ENCODE results near the gene TSPAN18. TPM values are rescaled to one million over a fixed set of nuclear protein-coding genes. Genes with fewer than 3 reads are reported as not detected.

TSPAN18 gene
- total RNA-seq, 4 donors from 2014 or later: 2.1 to 9.1 (median 2.5) TPM

DNA sequence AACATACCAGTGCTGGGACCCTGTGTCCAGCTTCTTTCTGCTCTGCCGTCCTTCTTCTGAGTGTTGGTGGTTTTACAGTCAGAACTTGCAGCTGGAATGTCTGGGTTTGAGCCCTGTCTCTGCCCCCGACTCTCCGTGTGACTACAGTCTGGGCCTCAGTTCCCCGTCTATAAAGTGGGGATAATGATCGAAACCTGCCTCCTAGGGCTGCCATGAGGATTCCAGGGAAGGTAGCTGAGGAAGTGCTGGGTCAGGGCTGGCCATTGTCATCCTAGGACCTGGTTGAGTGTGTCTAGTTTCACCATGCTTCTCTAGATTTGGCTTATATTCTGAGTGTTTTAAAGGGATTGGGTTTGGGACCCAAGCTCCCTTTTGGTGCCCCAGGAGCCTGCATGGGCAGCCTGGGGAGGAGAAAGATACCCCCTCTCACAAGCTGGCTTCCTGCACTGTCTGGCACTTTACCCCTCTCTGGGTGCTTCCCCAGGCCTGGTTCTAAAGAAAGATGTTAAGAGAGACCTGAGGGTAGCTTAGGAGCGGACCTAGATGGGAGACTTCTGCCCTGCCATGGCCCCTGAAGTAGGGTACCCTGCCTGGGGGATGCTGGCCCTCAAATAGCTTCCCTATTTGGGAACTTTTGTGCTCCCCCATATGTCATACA, 49.9 kb downstream of the TSPAN18 start:
- peaks cover 0 to 16% of the 10 kb centered on the region in 2 donors for H3K4me1 ChIP-seq
- no peaks in the 10 kb centered on the region for H3K27me3 ChIP-seq
- no peak for TF ChIP-seq POLR2A (IDR thresholded peaks at IDR 0.05)
- no peak for TF ChIP-seq CTCF (IDR thresholded peaks at IDR 0.05 in 4 of 5, conservative IDR thresholded peaks at IDR 0.05 in 1 of 5)
- H3K4me3 ChIP-seq: no peak overlapping the region
- ATAC-seq (no peak), DNase-seq (no peak)
- intact Hi-C loops (cut with DNase I; ENCODE audit: low total_unique reads) (no loop called here), in situ Hi-C loops (cut with MboI; ENCODE audit: low sequenced_read_pairs in 4 of 4) (loop anchor here in 1 of 4 donors (5.0 kb wide), 1 partner anchor 154 kb away; no protein-coding TSS in a partner anchor)
- no peaks in the 10 kb centered on the region for H3K9me3 ChIP-seq
- no peak overlapping the region for H3K27ac ChIP-seq
- no peaks in the 10 kb centered on the region for H3K36me3 ChIP-seq

DNA sequence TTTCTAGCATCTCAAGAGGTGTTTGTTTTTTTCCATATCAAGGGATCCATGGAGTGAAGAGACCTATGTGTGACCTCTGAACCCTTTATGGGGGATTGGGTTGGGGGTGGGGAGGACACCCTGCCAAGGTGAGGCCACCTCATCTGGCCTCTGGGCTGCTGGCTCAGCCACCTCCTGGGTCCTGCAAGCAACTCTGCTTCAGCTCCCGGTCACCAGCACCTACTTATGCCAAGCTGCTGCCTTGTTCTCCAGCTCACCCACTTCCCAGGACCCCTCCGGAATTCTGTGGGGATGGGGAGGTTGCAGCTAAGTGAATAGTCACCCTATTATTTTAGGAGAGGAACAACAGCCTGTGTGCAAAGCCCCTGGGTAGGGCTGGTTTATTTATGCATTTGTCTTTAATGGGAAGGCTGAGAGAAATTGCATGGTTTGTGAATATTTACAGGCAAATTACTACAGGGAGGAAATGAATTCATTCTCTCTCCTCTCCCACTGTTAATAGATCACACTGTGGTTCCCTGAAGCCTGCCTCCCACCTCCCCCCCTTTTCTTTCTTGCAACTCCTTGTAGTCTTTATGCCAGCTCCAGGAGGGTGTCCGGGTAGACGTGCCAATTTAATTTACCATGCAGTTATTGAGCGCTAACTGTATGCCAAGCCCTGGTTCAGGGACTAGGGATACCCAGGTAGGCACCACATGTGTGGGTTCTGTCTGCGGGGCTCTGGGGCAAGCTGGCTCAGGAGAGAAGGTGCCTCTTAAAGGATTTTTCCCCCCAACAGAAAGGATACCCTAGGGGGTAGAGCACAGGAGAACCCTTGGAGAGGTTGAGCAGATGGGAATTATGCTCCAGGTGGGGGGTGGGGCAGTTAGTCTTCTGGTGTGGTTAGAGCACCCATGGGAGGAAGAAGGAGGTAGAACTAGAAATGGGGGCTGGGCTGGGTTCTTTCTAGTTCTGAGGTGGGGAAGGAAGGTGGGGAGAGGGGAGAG, 50.7 kb downstream of the TSPAN18 start:
- no peaks in the 10 kb centered on the region for H3K27me3 ChIP-seq
- ATAC-seq (no peak), DNase-seq (no peak)
- no peak overlapping the region for H3K27ac ChIP-seq
- in situ Hi-C loops (cut with MboI; ENCODE audit: low sequenced_read_pairs in 4 of 4): loop anchor here in 1 of 4 donors (5.0 kb wide), 1 partner anchor 155 kb away; no protein-coding TSS in a partner anchor
- intact Hi-C loops (cut with DNase I; ENCODE audit: low total_unique reads): no loop called here
- H3K36me3 ChIP-seq: no peaks in the 10 kb centered on the region
- H3K4me3 ChIP-seq: no peak overlapping the region
- peaks cover 0 to 16% of the 10 kb centered on the region in 2 donors for H3K4me1 ChIP-seq
- no peak for TF ChIP-seq POLR2A (IDR thresholded peaks at IDR 0.05)
- no peak for TF ChIP-seq CTCF (IDR thresholded peaks at IDR 0.05 in 4 of 5, conservative IDR thresholded peaks at IDR 0.05 in 1 of 5)
- H3K9me3 ChIP-seq: no peaks in the 10 kb centered on the region

DNA sequence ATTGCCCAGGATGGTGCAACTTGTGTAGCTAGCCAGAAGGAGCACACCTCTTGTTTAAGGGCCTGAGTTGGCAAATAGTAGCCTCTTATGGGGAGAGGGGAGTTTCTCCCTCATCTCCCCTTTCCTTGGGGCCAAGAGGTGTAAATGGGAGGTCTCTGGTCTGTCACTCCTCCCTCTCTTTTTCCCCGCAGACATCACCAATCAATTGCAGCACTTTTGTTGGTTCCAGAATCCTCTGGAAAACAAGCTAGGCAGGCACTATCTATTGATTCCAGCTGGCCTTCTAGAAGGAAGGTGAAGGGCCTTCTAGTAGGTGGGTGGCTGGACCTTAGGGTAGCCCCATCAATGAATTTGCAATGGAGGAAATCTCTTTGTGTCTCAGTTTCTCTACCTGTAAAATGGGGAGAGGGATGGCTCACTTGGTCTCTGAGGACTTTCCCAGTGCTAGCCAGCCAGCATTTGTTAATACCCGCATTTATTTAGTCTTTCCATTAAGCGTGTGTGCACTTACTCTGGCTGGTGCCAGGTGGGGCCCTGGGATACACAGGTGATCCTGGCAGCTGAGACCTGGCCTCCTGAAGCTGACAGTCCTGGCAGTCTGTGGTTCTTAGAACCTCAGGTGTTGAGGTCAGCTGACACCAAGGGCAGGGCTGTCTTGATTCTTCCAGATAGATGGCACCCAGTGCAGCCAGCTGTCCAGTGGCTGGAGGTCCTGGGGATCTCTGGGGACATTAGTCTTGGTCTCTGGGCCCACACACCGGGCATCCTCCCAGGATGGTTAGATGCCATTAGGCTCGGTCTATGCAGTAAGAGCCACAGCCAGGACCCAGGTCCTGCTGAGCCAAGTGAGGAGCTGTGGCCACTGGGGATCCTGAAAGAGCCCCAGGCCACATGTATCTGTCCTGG, 51.7 kb downstream of the TSPAN18 start:
- no peaks in the 10 kb centered on the region for H3K9me3 ChIP-seq
- H3K4me1 ChIP-seq: peaks cover 0 to 10% of the 10 kb centered on the region in 2 donors
- no peaks in the 10 kb centered on the region for H3K36me3 ChIP-seq
- ATAC-seq (no peak), DNase-seq (no peak)
- in situ Hi-C loops (cut with MboI; ENCODE audit: low sequenced_read_pairs in 4 of 4) (loop anchor here in 1 of 4 donors (5.0 kb wide), 1 partner anchor 156 kb away; no protein-coding TSS in a partner anchor), intact Hi-C loops (cut with DNase I; ENCODE audit: low total_unique reads) (no loop called here)
- H3K27ac ChIP-seq: no peak overlapping the region
- TF ChIP-seq CTCF (IDR thresholded peaks at IDR 0.05 in 4 of 5, conservative IDR thresholded peaks at IDR 0.05 in 1 of 5) (no peak), POLR2A (IDR thresholded peaks at IDR 0.05) (no peak)
- no peak overlapping the region for H3K4me3 ChIP-seq
- H3K27me3 ChIP-seq: no peaks in the 10 kb centered on the region

All from gastrocnemius medialis (tissue), 4 donors.